GM19455 (cell line): ENCODE results near the gene ZNF486.
"Not testable (repeated sequence)": the region's sequence is repeated elsewhere in the genome, so short reads cannot be mapped to it uniquely, and the experiment has no call there.

Source experiments
- ATAC-seq: cut with Tn5 transposase; IDR thresholded peaks from one replicate; pipeline ENCODE4 v1.9.1; 2021; ENCODE audit not compliant: unreplicated experiment

Gene ZNF486

DNA sequence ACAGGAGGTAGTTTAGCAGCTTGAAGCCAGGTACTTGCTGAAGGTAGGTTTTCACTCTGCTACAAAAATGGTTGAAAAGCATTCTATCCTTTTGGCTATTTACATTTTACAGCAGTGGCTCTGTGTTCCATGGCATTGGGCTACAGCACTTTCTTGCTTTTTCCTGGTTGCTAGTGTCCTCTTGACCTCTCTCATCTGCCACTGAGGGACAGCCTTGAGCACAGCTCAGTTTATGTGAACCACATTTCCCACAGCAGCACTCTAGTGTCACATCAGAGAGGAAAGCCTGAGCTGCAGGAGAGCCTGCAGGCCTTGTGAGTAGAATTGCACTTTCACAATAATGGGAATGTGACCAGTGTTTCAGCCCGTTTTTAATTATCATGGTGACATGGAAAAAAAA is 54.6 kb downstream of the ZNF486 start:
- not testable (repeated sequence) for ATAC-seq

DNA sequence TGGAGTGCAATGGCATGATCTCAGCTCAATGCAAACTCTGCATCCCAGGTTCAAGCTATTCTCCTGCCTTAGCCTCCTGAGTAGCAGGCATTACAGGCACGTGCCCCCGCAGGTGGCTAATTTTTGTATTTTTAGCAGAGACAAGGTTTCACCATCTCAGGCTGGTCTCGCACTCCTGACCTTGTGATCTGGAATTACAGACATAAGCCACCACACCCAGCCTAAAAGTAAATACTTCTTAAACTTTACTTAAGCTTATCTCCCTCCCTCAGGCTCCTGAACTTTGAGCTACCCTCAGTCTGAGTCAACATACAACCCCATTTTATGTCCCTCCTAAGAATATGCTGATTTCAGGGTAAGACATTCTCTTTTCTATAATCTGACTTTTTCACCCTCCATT is 66.1 kb downstream of the ZNF486 start:
- no peak for ATAC-seq

DNA sequence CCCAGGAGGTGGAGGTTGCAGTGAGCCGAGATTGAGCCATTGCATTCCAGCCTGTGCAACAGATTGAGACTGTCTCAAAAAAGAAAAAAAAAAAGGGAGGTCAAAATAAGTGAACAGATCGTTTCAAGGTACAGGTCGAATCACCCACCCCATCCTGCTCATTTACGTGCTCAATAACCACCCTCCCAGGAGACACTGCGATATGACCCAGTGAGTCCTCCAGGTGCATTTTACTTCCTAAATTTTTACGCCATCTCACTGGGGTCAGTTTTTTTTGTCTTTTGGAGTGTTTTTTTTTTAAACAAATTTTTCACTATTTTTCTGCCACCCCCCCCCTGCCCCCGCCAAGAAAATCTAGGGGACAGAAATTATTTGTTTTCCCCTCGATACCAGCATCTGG is 68.1 kb downstream of the ZNF486 start:
- no peak for ATAC-seq

DNA sequence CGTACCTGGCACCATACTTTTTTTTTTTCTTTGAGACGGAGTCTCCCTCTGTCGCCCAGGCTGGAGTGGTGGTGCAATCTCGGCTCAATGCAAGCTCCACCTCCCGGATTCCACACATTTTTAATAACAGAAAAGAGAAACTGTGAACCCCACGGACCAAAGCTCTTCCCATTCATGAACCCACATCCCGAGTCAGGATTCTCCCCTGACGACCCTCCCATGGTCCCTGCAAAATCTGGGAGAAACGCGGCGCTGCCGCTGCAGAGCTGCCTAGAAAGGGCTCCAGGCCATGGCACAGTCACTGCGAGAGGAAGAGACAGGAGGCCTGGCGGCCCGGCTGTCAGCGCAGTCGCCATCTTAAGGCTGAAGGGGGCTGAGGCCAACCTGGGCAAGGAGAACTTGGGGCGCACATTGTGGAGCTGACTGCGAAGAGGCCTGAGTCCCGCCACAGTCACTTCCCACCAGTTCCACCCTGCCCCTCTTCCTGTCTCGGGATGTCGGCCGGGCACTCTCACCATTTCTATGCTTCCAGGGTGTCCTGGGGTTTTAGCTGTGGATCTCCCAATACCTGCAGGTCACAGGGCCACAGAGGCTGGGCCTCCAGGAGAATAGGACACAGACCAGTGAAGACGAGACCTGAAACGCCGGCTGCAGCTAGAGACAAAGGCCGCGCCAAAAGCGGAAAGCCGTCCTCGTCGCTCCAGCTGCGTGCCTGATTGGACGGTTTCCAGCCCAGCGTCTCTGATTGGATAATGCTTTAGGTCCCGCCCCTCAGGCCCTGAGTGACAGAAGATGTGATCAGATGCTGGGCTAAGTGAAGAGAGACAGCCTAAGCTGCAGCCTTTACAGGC is 71.0 kb downstream of the ZNF486 start:
- ATAC-seq = peak; percentile 72

DNA sequence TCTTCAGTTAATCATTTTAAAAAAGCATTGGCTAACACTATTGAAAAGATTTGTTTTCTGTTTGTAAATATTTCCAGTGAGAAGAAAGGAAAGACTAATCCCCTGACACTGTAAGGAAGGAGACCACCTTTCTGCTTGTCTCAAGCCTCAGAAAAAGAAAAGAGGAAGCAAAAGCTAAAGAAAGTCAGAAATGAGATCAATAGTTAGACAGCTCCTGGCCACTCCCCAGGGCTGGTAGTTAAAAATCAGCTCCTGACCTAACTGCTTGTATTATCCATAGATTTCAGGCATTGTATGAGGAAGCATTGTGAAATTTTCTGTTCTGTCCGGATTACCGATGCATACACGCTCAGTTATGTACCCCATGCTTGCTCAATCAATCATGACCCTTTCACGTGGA is 76.6 kb downstream of the ZNF486 start:
- no peak for ATAC-seq

DNA sequence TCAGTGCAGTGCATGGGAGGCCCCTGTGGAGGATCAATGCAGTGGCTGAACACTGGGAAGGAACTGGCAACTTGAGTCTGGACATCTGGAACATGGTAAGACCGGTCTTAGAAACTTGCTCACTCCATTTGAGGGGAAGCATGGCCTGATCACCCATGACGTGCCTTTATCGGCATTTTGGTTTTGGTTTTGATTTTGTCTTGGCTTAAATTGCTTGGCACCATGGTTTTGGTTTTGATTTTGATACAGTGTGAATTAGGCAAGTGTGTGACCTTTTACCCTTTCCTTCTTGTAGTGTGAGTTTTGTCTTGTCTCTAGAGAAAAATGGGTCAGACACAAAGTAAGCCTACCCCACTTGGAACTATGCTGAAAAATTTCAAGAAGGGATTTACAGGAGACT is 77.3 kb downstream of the ZNF486 start:
- ATAC-seq = no peak

DNA sequence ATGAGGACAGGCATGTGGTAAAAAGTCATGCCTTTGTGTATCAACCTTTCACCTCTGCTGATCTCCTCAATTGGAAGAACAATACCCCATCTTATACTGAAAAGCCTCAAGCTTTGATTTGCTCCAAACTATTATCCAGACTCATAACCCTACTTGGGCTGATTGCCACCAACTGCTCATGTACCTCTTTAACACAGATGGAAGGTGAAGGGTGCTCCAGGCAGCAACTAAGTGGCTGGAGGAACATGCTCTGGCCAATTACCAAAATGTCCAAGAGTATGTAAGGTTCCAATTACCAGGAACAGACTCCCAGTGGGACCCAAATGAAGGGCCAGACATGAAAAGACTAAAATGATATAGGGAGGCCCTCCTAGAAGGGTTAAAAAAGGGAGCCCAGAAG is 78.3 kb downstream of the ZNF486 start:
- no peak for ATAC-seq

DNA sequence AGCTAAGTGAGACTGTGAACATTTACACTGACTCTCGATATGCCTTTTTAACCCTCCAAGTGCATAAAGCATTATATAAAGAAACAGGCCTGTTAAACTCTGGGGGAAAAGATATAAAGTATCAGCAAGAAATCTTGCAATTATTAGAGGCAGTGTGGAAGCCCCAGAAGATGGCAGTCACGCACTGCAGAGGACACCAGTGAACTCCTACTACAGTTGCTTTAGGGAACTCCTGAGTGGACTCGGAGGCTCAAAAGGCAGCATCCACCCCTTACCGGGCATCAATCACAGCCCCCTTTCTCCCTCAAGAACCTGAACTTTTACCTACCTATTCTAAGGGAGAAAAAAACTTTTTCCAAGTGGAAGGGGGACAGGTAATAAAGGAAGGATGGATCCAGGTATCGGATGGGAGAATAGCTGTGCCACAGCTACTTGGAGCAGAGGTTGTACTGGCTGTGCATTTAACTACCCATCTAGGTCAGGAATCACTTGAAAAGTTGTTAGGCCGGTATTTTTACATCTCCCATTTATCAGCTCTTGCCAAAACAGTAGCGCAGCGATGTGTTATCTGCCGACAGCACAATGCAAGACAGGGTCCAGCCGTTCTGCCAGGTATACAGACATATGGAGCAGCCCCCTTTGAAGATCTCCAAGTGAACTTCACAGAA is 80.1 kb downstream of the ZNF486 start:
- no peak for ATAC-seq

DNA sequence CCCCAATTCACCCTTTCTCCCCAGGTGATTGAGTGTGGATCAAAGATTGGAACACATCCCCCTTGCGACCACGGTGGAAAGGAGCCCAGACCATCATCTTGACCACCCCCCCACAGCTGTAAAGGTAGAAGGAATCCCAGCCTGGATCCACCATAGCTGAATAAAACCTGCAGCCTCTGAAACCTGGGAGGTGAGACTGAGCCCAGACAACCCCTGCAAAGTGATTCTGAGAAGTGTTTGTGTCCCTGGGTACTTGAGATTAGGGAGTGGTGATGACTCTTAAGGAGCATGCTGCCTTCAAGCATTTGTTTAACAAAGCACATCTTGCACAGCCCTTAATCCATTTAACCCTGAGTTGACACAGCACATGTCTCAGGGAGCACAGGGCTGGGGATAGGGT is 81.2 kb downstream of the ZNF486 start:
- ATAC-seq = not testable (repeated sequence)
